Measurements from ENCODE around the gene RAB4A. TPM values are rescaled to one million over a fixed set of nuclear protein-coding genes. Genes with fewer than 3 reads are reported as not detected.

Gene RAB4A
- total RNA-seq, 1 donor from 2014 or later: 44.1 TPM

GRCh38 chr1:229293528-229294204 lies 22.8 kb downstream of the RAB4A start:
- H3F3A ChIP-seq (ENCODE audit: low read depth): no peaks in the 10 kb centered on the region
- no peaks in the 10 kb centered on the region for H3K27me3 Mint-ChIP-seq (ENCODE audit: insufficient read depth, low read depth)
- no peaks in the 10 kb centered on the region for H3K27me3 ChIP-seq
- H2AFZ ChIP-seq (replicated peaks): no peak overlapping the region
- no peak overlapping the region for H3K4me3 Mint-ChIP-seq
- H3K9ac ChIP-seq: no peak overlapping the region
- no peaks in the 10 kb centered on the region for H4K20me1 ChIP-seq (ENCODE audit: low read depth)
- peak overlapping the region; percentile 6 for H3K27ac Mint-ChIP-seq
- no peak for DNase-seq (ENCODE audit: low spot score)
- H3K9me3 Mint-ChIP-seq: no peaks in the 10 kb centered on the region
- no peak overlapping the region for H3K4me2 ChIP-seq
- no peaks in the 10 kb centered on the region for H3K9me3 ChIP-seq (ENCODE audit: low read depth)
- H3K4me3 ChIP-seq: no peak overlapping the region
- H3K79me2 ChIP-seq (ENCODE audit: low read depth): no peaks in the 10 kb centered on the region
- H3K4me1 Mint-ChIP-seq: no peaks in the 10 kb centered on the region
- H3K4me1 ChIP-seq: no peaks in the 10 kb centered on the region
- peaks cover 18% of the 10 kb centered on the region for H3K36me3 Mint-ChIP-seq
- no peak for TF ChIP-seq EZH2phosphoT487 (IDR thresholded peaks at IDR 0.05)
- no peak for TF ChIP-seq CTCF (IDR thresholded peaks at IDR 0.05)
- TF ChIP-seq EZH2 (IDR thresholded peaks at IDR 0.05): no peak
- H3K27ac ChIP-seq: no peak overlapping the region
- peaks cover 5% of the 10 kb centered on the region for H3K36me3 ChIP-seq

GRCh38 chr1:229295745-229296144 lies 24.8 kb downstream of the RAB4A start:
- Histone ChIP-seq H3K4me1 (no peaks in the 10 kb centered on the region), H3K9me3 (ENCODE audit: low read depth) (no peaks in the 10 kb centered on the region), H3K4me3 (no peak overlapping the region), H3K4me2 (no peak overlapping the region), H3K27ac (no peak overlapping the region), H3K27me3 (no peaks in the 10 kb centered on the region), H4K20me1 (ENCODE audit: low read depth) (no peaks in the 10 kb centered on the region), H3K36me3 (peaks cover 5% of the 10 kb centered on the region), H3K9ac (no peak overlapping the region), H3K79me2 (ENCODE audit: low read depth) (no peaks in the 10 kb centered on the region), H2AFZ (replicated peaks) (no peak overlapping the region), H3F3A (ENCODE audit: low read depth) (no peaks in the 10 kb centered on the region)
- no peak for DNase-seq (ENCODE audit: low spot score)
- no peaks in the 10 kb centered on the region for H3K9me3 Mint-ChIP-seq
- TF ChIP-seq CTCF (IDR thresholded peaks at IDR 0.05) (no peak), EZH2phosphoT487 (IDR thresholded peaks at IDR 0.05) (no peak), EZH2 (IDR thresholded peaks at IDR 0.05) (no peak)
- H3K27me3 Mint-ChIP-seq (ENCODE audit: insufficient read depth, low read depth): no peaks in the 10 kb centered on the region
- H3K4me1 Mint-ChIP-seq: no peaks in the 10 kb centered on the region
- H3K4me3 Mint-ChIP-seq: no peak overlapping the region
- H3K27ac Mint-ChIP-seq: no peak overlapping the region
- H3K36me3 Mint-ChIP-seq: peaks cover 24% of the 10 kb centered on the region

GRCh38 chr1:229296541-229296941 lies 25.6 kb downstream of the RAB4A start:
- TF ChIP-seq CTCF (IDR thresholded peaks at IDR 0.05): no peak
- H2AFZ ChIP-seq (replicated peaks): no peak overlapping the region
- no peaks in the 10 kb centered on the region for H3K9me3 ChIP-seq (ENCODE audit: low read depth)
- H3K4me3 ChIP-seq: no peak overlapping the region
- peaks cover 5% of the 10 kb centered on the region for H3K36me3 ChIP-seq
- H3K4me1 ChIP-seq: no peaks in the 10 kb centered on the region
- H3K4me1 Mint-ChIP-seq: no peaks in the 10 kb centered on the region
- no peak overlapping the region for H3K27ac ChIP-seq
- no peak overlapping the region for H3K9ac ChIP-seq
- no peaks in the 10 kb centered on the region for H3F3A ChIP-seq (ENCODE audit: low read depth)
- H4K20me1 ChIP-seq (ENCODE audit: low read depth): no peaks in the 10 kb centered on the region
- no peak for DNase-seq (ENCODE audit: low spot score)
- no peaks in the 10 kb centered on the region for H3K27me3 ChIP-seq
- H3K79me2 ChIP-seq (ENCODE audit: low read depth): no peaks in the 10 kb centered on the region
- H3K4me2 ChIP-seq: no peak overlapping the region
- H3K27me3 Mint-ChIP-seq (ENCODE audit: insufficient read depth, low read depth): no peaks in the 10 kb centered on the region
- H3K27ac Mint-ChIP-seq: no peak overlapping the region
- H3K4me3 Mint-ChIP-seq: no peak overlapping the region
- peaks cover 21% of the 10 kb centered on the region for H3K36me3 Mint-ChIP-seq
- H3K9me3 Mint-ChIP-seq: no peaks in the 10 kb centered on the region
